HepG2 (cell line): ENCODE measurements around the gene FMNL1. TPM values are rescaled to one million over a fixed set of nuclear protein-coding genes. Genes with fewer than 3 reads are reported as not detected.

Experiments used
- CHD4 ChIP-seq: fragments of 200-600 bp; sonication (generic); IDR thresholded peaks from 2 replicates; pipeline ENCODE4 v1.7.0; 2017; ENCODE audit warnings: mild to moderate bottlenecking, low read length, borderline replicate concordance
- DNMT1 ChIP-seq: sonication (generic); formaldehyde crosslinking; IDR thresholded peaks from 2 replicates; pipeline ENCODE4 v1.5.1; 2020; ENCODE audit warnings: mild to moderate bottlenecking, missing genetic modification reagents
- ZNF138 ChIP-seq: sonication (generic); formaldehyde crosslinking; IDR thresholded peaks from 2 replicates; pipeline ENCODE4 v1.5.0; 2020; ENCODE audit warnings: mild to moderate bottlenecking, low read depth, missing genetic modification reagents
- ZNF333 ChIP-seq: sonication (generic); formaldehyde crosslinking; IDR thresholded peaks from 2 replicates; pipeline ENCODE4 v1.4.0; 2020; ENCODE audit warnings: mild to moderate bottlenecking, missing genetic modification reagents, borderline replicate concordance
- polyA plus RNA-seq, 8 experiments: library from polyadenylated mRNA; depleted of rRNA in 3 of 8; stranded (reverse) in 7 of 8; unstranded in 1 of 8; fragments of >200 nt; fragmentation: Illumina TruSeq in 4 of 8; extraction: Trizol in 4 of 8; gene quantifications; 2 replicates each; pipeline versions ENCODE4 v1.2.1 to v1.2.3, GENCODE V29; 2011 to 2016; ENCODE audit warnings: low read depth in 4 of 8, missing spikeins in 1 of 8, mixed read lengths in 1 of 8; ENCODE audit not compliant: insufficient read depth in 1 of 8
- total RNA-seq, 5 experiments: library from RNA; depleted of rRNA; stranded (reverse); fragments of >200 nt; fragmentation: Illumina TruSeq; extraction: Trizol; gene quantifications; 2 replicates each; pipeline ENCODE4 v1.2.3, GENCODE V29; 2016; ENCODE audit warnings: low read depth in 1 of 5
- TF ChIP-seq, protein P1 (sequence below): IDR thresholded peaks from 2 replicates; pipeline ENCODE4 v1.6.1; 2016; ENCODE audit warnings: low read depth
- TF ChIP-seq, protein P2 (sequence below): IDR thresholded peaks from 2 replicates; pipeline ENCODE4 v1.6.1; 2018; ENCODE audit warnings: missing genetic modification reagents
- TF ChIP-seq, protein P3 (sequence below): sonication (generic); formaldehyde crosslinking; IDR thresholded peaks from 2 replicates; pipeline ENCODE4 v1.4.0; 2020; ENCODE audit warnings: mild to moderate bottlenecking, missing genetic modification reagents, borderline replicate concordance
- TF ChIP-seq, protein P4 (sequence below): sonication (generic); formaldehyde crosslinking; IDR thresholded peaks from 2 replicates; pipeline ENCODE4; 2020; ENCODE audit warnings: missing genetic modification reagents, mild to moderate bottlenecking, borderline replicate concordance

The FMNL1 gene
- total and polyA plus RNA-seq, 2 of the 13 experiments (the other 11 are each of a cell fraction or from before 2014, with no cell fraction given), result 0.53 to 0.70 TPM

DNA sequence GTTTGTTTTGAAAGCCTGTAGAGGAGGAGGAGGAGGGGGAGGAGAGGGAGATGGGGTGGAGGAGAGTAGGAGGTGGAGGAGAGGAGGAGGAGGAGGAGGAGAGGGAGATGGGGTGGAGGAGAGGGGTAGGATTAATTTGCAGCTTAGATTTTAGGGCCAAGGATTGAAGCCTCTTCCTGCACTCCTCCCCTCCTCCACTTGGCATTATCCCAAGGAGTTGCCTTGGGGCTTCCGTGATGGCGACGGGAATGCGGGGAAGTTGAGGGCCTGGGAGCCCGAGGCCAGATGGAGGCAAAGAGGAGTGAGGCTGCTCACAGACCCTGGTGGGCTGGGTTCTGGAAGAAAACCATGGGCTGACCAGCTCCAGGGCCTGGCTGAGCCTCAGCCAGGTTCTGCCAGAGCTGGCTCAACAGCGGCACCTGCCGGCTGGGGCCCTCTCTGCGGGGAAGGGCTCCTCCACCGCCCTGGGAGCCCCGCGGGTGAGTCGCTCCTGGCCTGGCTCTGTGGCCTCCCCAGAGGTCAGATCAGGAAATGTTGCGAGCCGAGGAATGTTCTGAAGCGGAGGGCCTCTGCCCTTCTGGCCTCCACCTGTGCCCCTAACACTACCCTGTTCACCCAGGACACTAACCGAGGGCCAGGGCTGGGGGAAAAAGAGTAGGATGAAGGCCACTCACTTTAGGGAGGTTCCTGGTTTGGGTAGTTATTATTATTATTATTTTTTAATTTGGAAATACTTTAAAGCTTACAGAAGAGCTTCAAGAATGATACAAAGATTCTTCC is 23.9 kb upstream of the FMNL1 start (continued):
- TF ChIP-seq, protein P1, sequence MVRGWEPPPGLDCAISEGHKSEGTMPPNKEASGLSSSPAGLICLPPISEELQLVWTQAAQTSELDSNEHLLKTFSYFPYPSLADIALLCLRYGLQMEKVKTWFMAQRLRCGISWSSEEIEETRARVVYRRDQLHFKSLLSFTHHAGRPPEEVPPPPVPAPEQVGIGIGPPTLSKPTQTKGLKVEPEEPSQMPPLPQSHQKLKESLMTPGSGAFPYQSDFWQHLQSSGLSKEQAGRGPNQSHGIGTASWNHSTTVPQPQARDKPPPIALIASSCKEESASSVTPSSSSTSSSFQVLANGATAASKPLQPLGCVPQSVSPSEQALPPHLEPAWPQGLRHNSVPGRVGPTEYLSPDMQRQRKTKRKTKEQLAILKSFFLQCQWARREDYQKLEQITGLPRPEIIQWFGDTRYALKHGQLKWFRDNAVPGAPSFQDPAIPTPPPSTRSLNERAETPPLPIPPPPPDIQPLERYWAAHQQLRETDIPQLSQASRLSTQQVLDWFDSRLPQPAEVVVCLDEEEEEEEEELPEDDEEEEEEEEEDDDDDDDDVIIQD (CRISPR knock-in tag), result peak; percentile 81
- TF ChIP-seq, protein P2, sequence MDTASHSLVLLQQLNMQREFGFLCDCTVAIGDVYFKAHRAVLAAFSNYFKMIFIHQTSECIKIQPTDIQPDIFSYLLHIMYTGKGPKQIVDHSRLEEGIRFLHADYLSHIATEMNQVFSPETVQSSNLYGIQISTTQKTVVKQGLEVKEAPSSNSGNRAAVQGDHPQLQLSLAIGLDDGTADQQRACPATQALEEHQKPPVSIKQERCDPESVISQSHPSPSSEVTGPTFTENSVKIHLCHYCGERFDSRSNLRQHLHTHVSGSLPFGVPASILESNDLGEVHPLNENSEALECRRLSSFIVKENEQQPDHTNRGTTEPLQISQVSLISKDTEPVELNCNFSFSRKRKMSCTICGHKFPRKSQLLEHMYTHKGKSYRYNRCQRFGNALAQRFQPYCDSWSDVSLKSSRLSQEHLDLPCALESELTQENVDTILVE (CRISPR knock-in tag), result peak; percentile 76
- TF ChIP-seq, protein P3, sequence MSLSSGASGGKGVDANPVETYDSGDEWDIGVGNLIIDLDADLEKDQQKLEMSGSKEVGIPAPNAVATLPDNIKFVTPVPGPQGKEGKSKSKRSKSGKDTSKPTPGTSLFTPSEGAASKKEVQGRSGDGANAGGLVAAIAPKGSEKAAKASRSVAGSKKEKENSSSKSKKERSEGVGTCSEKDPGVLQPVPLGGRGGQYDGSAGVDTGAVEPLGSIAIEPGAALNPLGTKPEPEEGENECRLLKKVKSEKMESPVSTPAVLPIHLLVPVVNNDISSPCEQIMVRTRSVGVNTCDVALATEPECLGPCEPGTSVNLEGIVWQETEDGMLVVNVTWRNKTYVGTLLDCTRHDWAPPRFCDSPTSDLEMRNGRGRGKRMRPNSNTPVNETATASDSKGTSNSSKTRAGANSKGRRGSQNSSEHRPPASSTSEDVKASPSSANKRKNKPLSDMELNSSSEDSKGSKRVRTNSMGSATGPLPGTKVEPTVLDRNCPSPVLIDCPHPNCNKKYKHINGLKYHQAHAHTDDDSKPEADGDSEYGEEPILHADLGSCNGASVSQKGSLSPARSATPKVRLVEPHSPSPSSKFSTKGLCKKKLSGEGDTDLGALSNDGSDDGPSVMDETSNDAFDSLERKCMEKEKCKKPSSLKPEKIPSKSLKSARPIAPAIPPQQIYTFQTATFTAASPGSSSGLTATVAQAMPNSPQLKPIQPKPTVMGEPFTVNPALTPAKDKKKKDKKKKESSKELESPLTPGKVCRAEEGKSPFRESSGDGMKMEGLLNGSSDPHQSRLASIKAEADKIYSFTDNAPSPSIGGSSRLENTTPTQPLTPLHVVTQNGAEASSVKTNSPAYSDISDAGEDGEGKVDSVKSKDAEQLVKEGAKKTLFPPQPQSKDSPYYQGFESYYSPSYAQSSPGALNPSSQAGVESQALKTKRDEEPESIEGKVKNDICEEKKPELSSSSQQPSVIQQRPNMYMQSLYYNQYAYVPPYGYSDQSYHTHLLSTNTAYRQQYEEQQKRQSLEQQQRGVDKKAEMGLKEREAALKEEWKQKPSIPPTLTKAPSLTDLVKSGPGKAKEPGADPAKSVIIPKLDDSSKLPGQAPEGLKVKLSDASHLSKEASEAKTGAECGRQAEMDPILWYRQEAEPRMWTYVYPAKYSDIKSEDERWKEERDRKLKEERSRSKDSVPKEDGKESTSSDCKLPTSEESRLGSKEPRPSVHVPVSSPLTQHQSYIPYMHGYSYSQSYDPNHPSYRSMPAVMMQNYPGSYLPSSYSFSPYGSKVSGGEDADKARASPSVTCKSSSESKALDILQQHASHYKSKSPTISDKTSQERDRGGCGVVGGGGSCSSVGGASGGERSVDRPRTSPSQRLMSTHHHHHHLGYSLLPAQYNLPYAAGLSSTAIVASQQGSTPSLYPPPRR, result peak; percentile 84; the same call in 1 of the 2 replicates
- TF ChIP-seq, protein P4, sequence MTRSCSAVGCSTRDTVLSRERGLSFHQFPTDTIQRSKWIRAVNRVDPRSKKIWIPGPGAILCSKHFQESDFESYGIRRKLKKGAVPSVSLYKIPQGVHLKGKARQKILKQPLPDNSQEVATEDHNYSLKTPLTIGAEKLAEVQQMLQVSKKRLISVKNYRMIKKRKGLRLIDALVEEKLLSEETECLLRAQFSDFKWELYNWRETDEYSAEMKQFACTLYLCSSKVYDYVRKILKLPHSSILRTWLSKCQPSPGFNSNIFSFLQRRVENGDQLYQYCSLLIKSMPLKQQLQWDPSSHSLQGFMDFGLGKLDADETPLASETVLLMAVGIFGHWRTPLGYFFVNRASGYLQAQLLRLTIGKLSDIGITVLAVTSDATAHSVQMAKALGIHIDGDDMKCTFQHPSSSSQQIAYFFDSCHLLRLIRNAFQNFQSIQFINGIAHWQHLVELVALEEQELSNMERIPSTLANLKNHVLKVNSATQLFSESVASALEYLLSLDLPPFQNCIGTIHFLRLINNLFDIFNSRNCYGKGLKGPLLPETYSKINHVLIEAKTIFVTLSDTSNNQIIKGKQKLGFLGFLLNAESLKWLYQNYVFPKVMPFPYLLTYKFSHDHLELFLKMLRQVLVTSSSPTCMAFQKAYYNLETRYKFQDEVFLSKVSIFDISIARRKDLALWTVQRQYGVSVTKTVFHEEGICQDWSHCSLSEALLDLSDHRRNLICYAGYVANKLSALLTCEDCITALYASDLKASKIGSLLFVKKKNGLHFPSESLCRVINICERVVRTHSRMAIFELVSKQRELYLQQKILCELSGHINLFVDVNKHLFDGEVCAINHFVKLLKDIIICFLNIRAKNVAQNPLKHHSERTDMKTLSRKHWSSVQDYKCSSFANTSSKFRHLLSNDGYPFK (CRISPR knock-in tag), result peak; percentile 82
- peak; percentile 93 for TF ChIP-seq ZNF333
- no peak for TF ChIP-seq CHD4
- TF ChIP-seq ZNF138 (CRISPR knock-in tag), result peak; percentile 83; the same call in 1 of the 2 replicates
- no peak for TF ChIP-seq DNMT1 (CRISPR knock-in tag)
